GM21576 (cell line): Measurements from ENCODE around the gene MUC2.
"Not testable (repeated sequence)": the region's sequence is repeated elsewhere in the genome, so short reads cannot be mapped to it uniquely, and the experiment has no call there.

ENCODE experiments used
- ATAC-seq: cut with Tn5 transposase; IDR thresholded peaks from one replicate; pipeline ENCODE4 v1.9.1; 2021; ENCODE audit warnings: mild to moderate bottlenecking, moderate library complexity; ENCODE audit not compliant: unreplicated experiment

The MUC2 gene

DNA sequence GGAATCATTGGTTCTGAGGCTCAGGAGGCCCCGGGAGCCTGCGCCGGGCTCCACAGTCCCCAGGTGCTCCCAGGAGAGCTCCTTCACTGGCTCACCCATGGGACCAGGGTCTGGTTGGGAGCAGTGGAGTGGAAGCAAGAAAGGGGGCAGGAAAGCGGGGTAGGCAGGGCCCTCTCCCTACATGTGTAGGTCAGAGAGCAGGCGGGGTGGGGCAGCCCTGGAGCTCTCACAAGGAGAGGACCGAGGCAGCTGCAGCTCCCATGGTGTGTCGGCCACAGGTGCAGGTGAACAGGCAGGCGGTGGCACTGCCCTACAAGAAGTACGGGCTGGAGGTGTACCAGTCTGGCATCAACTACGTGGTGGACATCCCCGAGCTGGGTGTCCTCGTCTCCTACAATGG is 28.3 kb downstream of the MUC2 start:
- ATAC-seq: no peak

DNA sequence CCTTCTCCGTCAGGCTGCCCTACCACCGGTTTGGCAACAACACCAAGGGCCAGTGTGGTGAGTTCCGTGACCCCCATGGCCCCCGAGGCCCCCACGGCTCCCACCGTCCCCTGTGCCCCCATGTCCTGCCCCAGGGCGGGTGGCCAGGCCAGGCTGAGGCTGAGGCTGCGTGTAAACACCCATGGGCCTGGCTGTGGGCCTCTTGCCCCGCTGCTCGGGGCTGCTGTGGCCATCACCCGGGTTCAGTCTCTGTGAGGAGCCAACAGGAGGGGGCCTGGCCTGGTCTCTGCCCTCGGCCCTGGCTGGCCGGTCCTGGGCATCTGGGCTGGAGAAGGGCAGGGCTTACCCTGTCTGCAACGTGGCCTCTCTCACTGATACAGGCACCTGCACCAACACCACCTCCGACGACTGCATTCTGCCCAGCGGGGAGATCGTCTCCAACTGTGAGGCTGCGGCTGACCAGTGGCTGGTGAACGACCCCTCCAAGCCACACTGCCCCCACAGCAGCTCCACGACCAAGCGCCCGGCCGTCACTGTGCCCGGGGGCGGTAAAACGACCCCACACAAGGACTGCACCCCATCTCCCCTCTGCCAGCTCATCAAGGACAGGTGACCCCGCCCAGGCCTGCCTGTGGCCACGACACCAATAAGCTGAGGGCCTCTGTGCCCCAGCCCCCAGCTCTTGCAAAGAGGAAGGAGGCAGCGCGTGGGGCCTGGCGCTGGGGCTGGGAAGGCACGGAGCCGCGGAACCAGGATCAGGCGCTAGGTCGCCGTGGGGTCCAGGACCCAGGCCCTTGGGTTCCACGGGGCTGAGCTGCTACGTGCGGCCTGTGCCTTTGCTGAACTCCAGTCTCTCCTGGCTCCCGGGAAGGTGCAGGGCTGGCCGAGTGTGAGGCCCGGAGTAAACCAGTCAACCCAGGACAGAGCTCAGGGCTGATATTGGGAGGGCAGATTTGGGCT is 29.0 kb downstream of the MUC2 start:
- no peak for ATAC-seq

- ATAC-seq: no peak
Observed at GRCh38 chr11:1104411-1105182, 29.9 kb downstream of the MUC2 start.

DNA sequence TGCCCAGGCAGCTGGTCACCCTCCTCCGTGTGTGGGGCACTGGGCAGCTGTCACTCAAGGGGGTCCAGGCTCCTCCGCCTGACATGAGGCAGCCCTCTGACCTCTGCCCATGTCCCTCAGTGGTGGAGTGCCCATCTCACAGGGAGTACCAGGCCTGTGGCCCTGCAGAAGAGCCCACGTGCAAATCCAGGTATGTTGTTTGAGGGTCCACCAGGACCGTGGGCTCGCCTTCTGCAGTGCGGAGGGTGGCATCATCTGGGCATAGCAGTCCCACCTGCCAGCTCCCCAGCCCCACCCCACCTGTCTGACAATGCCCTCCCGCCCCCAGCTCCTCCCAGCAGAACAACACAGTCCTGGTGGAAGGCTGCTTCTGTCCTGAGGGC is 30.5 kb downstream of the MUC2 start:
- ATAC-seq: no peak

DNA sequence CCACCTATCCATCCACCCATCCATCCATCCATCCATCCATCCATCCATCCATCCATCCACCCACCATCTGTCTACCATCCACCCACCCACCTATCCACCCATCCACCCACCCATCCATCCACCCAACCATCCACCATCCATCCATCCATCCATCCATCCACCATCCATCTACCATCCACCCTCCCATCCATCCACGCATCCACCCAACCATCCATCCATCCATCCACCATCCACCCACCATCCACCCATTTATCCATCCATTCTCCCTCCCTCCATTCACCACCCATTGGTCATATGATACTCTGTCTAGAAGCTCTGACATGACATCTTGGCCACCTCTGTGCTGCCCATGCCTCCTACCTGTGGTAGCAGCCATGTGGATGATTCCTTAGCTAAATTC is 31.7 kb downstream of the MUC2 start:
- no peak for ATAC-seq

DNA sequence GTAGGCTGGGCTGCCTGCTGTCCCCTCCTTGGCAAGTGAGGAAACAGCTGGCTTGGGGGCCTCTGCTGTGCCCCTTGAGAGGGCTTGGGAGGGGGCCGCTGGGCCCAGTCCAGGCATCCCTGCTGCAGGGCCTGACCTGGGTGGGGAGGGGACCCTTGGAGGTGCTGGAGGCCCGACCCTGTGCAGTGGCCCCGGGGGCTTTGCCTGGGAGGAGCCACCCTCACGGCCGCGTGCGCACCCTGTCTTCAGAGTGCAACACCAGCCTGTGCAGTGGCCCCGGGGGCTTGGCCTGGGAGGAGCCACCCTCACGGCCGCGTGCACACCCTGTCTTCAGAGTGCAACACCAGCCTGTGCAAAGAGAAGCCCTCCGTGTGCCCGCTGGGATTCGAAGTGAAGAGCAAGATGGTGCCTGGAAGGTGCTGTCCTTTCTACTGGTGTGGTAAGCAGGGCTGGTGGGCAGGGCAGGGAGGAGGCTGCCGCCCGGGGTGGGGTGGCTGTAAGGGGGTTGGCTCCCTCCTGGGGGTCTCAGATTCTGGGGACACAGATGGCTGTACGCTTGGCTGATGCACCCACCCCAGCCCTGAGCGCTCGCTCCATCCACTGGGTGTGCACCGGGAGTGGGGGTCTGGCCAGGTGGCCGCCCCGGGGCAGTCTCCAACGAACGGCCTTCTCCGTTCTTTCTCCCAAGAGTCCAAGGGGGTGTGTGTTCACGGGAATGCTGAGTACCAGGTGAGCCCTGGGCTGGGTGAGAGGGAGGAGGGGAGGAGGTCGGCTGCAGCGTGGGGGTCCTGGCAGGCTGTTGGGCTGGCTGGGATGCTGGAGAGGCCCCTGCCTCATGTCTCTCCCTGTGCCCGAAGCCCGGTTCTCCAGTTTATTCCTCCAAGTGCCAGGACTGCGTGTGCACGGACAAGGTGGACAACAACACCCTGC is 32.9 kb downstream of the MUC2 start:
- no peak for ATAC-seq

DNA sequence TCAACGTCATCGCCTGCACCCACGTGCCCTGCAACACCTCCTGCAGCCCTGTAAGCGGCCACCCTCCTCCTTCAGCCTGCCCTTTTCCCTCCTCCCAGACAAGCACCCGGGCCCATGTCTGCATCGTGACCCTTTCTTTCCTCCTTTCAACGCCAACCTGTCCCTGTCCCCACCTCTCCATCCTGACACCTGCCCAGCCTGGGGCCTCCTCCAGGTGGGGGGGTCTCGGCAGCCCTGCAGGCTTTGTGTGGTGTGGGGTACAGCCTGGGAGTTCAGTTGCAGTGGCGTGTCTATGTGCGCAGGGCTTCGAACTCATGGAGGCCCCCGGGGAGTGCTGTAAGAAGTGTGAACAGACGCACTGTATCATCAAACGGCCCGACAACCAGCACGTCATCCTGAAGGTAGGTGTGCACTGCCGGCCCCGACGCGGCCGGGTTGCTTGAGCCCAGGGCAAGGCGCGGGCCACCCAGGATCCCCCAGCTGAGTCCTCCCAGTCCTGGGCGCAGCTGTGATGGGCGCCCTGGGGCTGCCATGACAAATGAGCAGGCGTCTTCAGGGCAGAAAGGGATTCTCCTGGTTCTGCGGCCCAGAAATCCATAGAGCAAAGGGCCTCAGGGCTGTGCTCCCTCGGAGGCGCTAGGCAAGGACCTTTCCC is 33.7 kb downstream of the MUC2 start:
- no peak for ATAC-seq

DNA sequence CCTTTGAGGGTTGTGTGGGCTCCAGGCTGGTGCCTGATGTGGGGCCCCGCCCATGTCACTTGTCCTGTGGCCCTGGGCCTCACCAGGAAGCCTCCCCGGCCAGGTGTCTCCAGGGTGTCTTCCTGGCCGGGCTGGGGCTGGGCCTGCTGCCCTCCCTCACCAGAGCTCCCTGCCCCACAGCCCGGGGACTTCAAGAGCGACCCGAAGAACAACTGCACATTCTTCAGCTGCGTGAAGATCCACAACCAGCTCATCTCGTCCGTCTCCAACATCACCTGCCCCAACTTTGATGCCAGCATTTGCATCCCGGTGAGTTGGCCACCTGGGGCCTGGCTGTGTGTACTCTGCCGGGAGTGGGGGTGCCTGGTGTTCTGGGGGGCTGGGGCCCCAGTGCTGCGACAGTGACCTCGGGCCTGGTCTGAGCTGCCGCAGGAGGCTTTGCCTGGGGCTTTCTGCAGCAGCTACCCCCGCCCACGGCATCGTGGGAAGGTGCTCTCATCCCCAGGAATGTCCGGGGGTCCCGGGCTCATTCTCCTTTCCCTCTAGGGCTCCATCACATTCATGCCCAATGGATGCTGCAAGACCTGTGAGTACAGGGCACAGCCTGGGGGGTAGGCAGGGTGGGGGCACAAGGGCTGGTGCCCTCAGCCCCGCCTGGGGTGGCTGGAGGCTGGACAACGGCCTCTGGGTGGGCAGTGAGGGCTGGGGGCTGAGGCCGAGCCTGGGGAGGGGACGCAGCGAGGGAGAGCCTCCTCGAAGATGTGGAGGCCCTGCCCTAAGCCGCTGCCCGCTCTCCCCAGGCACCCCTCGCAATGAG is 34.6 kb downstream of the MUC2 start:
- ATAC-seq: no peak

DNA sequence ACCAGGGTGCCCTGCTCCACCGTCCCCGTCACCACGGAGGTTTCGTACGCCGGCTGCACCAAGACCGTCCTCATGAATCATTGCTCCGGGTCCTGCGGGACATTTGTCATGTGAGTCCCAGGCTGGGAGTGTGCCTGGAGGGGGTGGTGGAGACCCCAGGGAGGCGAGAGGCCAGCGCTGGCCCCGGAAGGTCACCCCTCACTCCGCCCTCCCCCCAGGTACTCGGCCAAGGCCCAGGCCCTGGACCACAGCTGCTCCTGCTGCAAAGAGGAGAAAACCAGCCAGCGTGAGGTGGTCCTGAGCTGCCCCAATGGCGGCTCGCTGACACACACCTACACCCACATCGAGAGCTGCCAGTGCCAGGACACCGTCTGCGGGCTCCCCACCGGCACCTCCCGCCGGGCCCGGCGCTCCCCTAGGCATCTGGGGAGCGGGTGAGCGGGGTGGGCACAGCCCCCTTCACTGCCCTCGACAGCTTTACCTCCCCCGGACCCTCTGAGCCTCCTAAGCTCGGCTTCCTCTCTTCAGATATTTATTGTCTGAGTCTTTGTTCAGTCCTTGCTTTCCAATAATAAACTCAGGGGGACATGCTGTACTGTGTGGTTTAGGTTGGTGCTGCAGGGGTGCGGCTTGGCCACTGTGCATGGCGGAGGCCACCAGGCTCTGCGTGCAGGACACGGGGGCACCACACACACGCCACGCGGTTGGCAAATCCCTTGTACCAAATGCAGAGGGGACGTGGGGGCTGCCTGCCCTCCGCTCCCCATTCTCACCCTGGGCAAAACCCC is 35.4 kb downstream of the MUC2 start:
- no peak for ATAC-seq

GRCh38 chr11:1111545-1112212 is 37.0 kb downstream of the MUC2 start:
- ATAC-seq: no peak

- no peak for ATAC-seq
Observed at GRCh38 chr11:1112351-1113191, 37.9 kb downstream of the MUC2 start.

GRCh38 chr11:1113405-1114201 is 38.9 kb downstream of the MUC2 start:
- ATAC-seq: no peak

GRCh38 chr11:1115292-1115691 is 40.6 kb downstream of the MUC2 start:
- not testable (repeated sequence) for ATAC-seq

DNA sequence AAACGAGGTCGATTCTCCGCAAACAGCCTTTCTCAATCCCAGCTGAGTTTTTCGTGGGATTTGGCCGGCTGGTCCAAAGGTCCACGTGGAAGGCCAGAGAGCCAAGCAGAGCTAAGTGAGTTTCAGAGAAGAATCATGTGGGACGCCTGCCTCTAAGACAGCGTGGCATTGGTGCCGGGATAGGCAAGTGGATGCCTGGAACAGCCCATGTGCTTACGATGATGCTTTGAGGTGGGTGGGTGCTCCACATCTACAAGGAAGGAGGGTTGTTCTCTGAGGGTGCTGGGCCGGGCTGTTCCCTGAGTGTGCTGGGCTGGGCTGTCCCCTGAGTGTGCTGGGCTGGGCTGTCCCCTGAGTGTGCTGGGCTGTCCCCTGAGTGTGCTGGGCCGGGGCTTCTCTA is 41.4 kb downstream of the MUC2 start:
- ATAC-seq: no peak

DNA sequence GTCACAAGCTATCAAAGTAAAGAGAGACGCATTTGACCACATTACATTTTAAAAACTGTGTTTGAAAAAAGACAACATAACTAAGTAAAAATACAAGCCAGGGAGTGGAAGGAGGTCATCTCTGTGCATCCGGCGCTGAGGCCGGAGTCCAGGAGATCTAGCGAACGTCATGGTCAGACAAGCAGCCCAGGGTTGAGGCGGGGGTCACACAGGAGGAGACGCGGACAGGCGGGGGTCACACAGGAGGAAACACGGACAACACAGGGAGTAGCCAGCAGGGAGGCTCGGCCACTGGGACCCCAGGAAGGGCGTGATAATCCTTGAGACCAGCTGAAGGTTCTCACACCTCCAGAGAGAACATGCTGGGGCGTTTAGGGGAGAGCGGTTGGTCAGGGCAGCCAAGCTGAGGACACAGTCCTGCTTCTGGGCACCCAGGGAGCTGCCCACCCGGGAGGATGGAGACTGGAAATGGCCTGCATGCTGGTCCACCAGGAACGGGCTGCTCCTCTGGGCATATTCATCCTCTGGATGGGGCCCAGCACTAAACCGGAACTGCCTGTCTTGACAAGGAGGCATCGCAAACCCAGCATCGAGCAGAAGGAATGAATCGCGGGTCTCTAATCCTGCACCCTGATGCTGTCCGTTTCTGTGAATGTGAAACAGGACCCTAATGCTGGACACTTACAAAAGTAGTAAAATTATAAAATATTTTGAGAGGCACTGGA is 42.2 kb downstream of the MUC2 start:
- no peak for ATAC-seq

GRCh38 chr11:1117992-1118391 is 43.3 kb downstream of the MUC2 start:
- ATAC-seq: no peak
